ENCODE data around the gene EFCAB6.

Gene EFCAB6

DNA sequence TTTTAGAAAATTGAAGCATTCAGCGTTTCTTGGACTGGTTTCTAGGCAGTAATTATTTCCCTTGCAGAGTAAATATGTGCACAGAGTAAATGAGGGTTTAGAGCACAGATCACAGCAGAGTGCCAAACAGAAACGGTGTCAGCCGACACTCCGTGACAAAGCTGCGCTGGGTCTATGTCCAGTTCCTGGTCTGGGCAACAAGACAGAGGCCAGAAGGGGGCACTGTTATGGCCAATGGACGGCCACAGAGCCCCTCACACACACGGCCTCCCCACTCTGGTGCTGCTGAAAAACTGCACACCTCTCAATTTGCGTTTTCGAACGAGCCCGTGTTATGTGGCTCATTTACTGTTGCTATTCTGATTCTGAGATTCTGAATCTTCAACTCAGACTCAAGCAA lies 219.6 kb downstream of the EFCAB6 start:
- DNase-seq (ENCODE audit: low read depth in 1 of 2, low spot score in 1 of 2) = no peak

DNA sequence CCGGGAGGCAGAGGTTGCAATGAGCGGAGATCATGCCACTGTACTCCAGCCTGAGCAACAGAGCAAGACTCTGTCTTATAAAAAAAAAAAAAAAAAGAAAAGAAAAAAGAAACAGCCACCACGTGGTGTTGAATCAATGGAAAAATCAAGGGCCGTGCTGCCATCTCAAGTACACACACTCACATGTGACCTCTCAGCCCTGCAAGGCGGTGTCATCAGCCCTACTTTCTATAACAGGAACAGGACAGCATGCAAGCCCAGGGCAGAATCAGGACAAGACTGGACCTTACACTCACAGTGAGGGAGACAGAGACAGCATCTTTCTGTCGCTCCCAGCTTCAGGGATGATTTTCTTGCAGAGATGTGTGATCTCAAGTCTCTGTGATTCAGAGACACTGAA lies 220.7 kb downstream of the EFCAB6 start:
- no peak for DNase-seq (ENCODE audit: low read depth in 1 of 2, low spot score in 1 of 2)

DNA sequence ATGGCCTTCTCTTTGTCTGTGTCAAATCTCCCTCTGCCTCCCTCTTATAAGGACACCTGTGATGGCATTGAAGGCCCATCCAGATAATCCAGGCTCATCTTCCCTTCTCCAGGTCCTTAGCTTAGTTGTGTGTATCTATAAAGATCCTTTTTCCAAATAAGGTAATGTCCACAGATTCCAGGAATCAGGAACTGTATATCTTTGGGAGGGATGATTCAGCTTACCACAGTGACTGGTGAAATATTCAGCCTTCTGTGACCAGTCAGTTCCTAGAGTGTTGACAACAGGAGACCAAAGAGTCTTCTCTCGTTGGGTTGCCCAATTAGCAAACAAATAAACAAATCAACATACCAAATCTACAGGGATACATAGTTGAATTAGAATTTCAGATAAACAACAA lies 224.5 kb downstream of the EFCAB6 start:
- no peak for DNase-seq (ENCODE audit: low read depth in 1 of 2, low spot score in 1 of 2)

DNA sequence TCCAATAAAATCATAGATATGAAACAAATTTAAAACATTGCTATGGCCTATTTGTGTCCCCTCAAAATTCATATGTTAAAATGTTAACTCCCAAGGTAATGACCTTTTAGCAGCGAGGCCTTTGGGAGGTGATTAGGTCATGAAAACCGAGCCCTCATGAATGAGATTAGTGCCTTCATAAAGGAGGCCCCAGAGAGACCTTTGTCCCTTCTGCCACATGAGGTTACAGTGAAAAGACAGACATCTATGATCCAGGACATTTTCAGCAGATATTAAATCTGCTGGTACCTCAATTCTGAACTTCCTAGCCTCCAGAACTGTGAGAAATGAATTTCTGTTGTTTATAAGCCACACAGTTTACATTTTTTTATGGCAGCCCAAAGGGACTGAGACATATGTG lies 228.6 kb downstream of the EFCAB6 start:
- DNase-seq (ENCODE audit: low read depth in 1 of 2, low spot score in 1 of 2) = no peak

GRCh38 chr22:43582394-43582793 lies 229.7 kb downstream of the EFCAB6 start:
- no peak for DNase-seq (ENCODE audit: low read depth in 1 of 2, low spot score in 1 of 2)

DNA sequence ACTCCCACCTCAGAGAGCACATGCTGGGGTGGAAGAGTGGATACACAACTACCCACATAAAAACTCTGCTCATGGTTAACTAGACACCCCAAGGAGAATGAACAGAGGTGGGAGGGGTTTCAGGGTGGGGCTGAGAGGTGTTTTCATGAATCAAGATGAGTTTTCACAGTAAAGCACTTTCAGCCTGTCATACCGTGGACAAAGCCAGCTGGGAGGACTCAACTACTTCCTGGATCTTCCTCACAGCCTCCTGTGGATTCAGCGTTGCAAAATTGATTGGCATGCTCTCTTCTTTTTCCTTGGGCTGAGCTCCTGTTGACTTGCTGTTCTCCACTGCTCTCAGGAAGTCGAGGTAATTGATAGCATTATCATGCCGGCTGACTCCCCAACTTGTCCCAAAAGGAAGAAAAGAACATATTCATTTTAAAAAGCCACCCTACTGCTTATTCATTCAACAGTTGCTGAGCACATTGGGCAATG lies 231.8 kb downstream of the EFCAB6 start:
- DNase-seq (ENCODE audit: low read depth in 1 of 2, low spot score in 1 of 2) = no peak

- no peak for DNase-seq (ENCODE audit: low read depth in 1 of 2, low spot score in 1 of 2)
Measured at GRCh38 chr22:43574738-43575137, 237.4 kb downstream of the EFCAB6 start.

- no peak for DNase-seq (ENCODE audit: low read depth in 1 of 2, low spot score in 1 of 2)
Measured at GRCh38 chr22:43572710-43573109, 239.4 kb downstream of the EFCAB6 start.

DNA sequence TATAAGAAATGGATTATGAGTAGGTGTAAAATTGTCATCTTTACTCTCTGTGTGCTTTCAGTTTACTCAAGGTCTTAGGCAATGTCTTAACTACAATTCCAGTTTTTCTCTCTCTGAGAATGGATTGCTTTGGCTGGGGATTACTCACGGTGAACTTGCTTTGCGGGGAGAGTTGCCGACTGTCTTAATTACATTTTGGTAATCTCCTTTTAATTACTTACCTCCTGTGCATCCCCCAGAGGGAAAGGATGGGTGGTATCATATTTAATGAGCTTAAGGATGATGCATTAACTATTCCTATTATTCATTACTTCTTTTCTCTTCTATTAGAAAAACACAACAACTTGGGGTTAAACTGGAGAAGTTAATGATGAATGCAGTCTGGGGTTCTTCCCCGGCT lies 240.9 kb downstream of the EFCAB6 start:
- DNase-seq (ENCODE audit: low read depth in 1 of 2, low spot score in 1 of 2) = no peak

DNA sequence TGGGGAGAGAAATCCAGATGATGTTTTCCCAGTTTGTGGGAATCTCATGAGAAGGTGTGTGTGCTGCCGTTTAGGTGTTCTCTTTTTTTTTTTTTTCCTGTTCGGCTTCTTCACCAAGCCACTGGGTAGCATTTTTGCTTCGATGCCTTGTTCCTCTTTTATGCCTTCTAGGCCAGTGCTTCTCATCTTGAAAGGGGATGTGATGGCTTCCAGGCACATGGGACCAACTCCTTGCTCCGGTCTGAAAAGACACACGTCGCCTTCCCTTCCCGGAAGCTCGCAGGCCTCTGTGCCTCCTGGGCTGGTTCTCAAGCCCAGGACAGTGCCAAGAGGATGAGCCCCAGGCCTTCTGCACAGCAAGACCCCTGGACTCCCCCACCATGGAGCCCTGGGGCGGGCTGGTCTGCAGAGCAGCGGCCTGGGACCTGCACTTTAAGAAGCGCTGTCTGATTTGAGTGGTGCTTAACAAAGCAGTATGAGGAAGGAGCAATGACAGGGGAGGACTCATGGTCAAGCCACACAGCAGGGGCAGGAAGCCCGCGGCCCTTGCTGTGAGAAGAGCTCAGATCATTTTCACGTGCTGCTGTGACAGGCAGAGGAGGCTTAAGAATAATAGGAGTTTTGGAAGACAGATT lies 241.5 kb downstream of the EFCAB6 start:
- no peak for DNase-seq (ENCODE audit: low read depth in 1 of 2, low spot score in 1 of 2)

- no peak for DNase-seq (ENCODE audit: low read depth in 1 of 2, low spot score in 1 of 2)
Measured at GRCh38 chr22:43569111-43569510, 243.0 kb downstream of the EFCAB6 start.

GRCh38 chr22:43567691-43568324 lies 244.3 kb downstream of the EFCAB6 start:
- no peak for DNase-seq (ENCODE audit: low read depth in 1 of 2, low spot score in 1 of 2)

DNA sequence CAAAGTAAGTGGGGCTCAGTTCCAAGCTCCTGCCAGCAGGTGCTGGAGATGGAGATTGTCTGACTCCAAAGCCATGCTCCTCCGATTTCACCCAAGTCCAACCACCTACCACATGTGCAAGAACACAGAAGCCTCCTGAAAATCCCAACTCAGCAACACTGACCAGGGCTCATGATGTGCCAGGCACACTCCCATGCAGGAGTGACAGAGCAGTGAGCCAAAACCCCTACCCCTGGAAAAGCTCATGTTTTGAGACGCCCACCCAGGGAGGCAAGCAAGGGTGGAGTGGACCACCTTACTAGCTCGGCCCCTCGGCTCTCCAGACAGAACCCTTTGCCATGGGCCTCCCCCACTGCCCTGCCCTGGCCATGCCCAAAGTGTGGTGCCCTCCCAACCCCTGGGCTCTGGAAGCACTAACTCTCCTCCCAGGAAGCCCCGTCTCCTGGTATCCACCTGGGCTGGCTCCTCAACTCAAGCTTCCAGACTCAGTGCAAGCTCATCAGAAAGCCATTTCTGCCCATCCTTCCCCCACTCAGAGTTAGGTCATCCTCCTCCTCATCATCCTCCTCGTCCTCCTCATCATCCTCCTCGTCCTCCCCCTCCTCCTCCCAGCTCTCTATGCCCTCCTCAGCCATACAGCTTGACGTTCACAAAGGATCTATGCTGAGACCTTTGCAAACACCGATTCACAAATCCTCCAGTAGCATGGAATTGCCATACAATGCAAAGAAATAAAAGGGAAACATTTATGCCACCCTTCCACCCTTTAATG lies 245.4 kb downstream of the EFCAB6 start:
- no peak for DNase-seq (ENCODE audit: low read depth in 1 of 2, low spot score in 1 of 2)

GRCh38 chr22:43566021-43566420 lies 246.1 kb downstream of the EFCAB6 start:
- no peak for DNase-seq (ENCODE audit: low read depth in 1 of 2, low spot score in 1 of 2)

GRCh38 chr22:43564859-43565258 lies 247.2 kb downstream of the EFCAB6 start:
- no peak for DNase-seq (ENCODE audit: low read depth in 1 of 2, low spot score in 1 of 2)

GRCh38 chr22:43563571-43563970 lies 248.5 kb downstream of the EFCAB6 start:
- no peak for DNase-seq (ENCODE audit: low read depth in 1 of 2, low spot score in 1 of 2)

- DNase-seq (ENCODE audit: low read depth in 1 of 2, low spot score in 1 of 2) = no peak
Measured at GRCh38 chr22:43562843-43563242, 249.3 kb downstream of the EFCAB6 start.

- no peak for DNase-seq (ENCODE audit: low read depth in 1 of 2, low spot score in 1 of 2)
Measured at GRCh38 chr22:43561415-43562178, 250.5 kb downstream of the EFCAB6 start.

- no peak for DNase-seq (ENCODE audit: low read depth in 1 of 2, low spot score in 1 of 2)
Measured at GRCh38 chr22:43560651-43561050, 251.5 kb downstream of the EFCAB6 start.

- DNase-seq (ENCODE audit: low read depth in 1 of 2, low spot score in 1 of 2) = no peak
Measured at GRCh38 chr22:43555561-43556515, 256.3 kb downstream of the EFCAB6 start.

Measured in stimulated activated CD4-positive, alpha-beta T cell treated with anti-CD3 and anti-CD28 coated beads, Interleukin-15, amount 100 ng/mL, for 1 hour (primary cell).